ENCODE measurements around the gene SNAP47.

DNA sequence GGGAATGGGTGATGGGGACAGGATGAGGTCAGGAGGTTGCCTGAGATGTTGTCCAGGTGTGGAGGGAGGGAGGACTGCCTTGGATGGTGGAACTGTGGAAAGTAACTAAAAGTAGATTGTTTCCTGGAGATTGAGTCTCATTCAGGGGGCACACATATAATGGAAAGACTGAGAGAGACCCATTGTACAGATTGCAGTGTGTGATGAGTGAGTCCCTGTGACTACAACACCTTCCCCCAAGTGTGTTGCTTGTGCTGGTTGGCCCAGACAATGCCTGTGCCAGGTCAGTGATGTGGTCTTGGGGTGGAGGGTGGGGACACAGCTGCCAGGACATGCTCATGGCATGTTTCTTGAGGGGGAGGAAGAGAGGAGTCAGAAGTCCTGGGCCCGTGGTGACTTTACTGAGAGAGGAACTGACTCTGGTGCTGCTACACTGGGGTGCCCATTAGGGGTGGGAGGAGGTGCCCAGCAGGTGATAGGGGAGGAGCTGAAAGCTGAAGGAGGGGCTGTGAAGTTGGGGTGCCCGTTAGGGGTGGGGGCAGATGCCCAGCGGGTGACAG is 5.2 kb downstream of the SNAP47 start:
- TF ChIP-seq, protein P1, sequence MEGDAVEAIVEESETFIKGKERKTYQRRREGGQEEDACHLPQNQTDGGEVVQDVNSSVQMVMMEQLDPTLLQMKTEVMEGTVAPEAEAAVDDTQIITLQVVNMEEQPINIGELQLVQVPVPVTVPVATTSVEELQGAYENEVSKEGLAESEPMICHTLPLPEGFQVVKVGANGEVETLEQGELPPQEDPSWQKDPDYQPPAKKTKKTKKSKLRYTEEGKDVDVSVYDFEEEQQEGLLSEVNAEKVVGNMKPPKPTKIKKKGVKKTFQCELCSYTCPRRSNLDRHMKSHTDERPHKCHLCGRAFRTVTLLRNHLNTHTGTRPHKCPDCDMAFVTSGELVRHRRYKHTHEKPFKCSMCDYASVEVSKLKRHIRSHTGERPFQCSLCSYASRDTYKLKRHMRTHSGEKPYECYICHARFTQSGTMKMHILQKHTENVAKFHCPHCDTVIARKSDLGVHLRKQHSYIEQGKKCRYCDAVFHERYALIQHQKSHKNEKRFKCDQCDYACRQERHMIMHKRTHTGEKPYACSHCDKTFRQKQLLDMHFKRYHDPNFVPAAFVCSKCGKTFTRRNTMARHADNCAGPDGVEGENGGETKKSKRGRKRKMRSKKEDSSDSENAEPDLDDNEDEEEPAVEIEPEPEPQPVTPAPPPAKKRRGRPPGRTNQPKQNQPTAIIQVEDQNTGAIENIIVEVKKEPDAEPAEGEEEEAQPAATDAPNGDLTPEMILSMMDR (conservative IDR thresholded peaks at IDR 0.05; ENCODE audit: low read length), result no peak
- TF ChIP-seq EZH2phosphoT487 (IDR thresholded peaks at IDR 0.05; ENCODE audit: borderline replicate concordance), result no peak

All from Loucy (cell line).